ENCODE data around the gene ACIN1. TPM values are rescaled to one million over a fixed set of nuclear protein-coding genes. Genes with fewer than 3 reads are reported as not detected.

The ACIN1 gene
- total RNA-seq, 1 experiment from 2014 or later, result 333 TPM

DNA sequence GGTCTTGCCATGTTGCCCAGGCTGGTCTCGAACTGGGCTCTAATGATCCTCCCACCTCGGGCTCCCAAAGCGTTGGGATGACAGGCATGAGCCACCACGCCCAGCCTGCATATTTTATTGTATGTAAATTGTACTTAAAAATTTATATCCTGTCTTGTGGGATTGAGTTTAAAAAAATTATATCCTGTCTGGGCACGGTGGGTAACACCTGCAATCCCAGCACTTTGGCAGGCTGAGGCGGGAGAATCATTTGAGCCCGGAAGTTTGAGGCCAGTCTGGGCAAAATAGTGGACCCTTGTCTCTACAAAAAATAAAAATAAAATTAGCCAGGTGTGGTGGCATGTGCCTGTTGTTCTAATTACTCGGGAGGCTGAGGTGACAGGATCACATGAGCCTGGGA, 38.0 kb upstream of the ACIN1 start:
- no peak for DNase-seq
- H3K14ac ChIP-seq (ENCODE audit: insufficient read depth, low read length), result no peak overlapping the region

More for the DNA sequence above, 38.0 kb upstream of the ACIN1 start:
- Mint-ChIP-seq H3K4me3 (no peak overlapping the region; a peak in 1 of 5 replicates), H3K4me1 (no peaks in the 10 kb centered on the region), H3K27me3 (ENCODE audit: low read depth) (no peaks in the 10 kb centered on the region), H3K36me3 (ENCODE audit: insufficient read depth in 1 of 3, low read depth in 3 of 3) (peaks cover 41 to 63% (median 54%) of the 10 kb centered on the region in 3 experiments; a peak in 6 of 7 replicates), H3K9me3 (no peaks in the 10 kb centered on the region), H3K27ac (no peak overlapping the region)
- Histone ChIP-seq H3K18ac (ENCODE audit: insufficient read length, low read depth, low read length) (no peak overlapping the region), H3K79me1 (ENCODE audit: insufficient read depth, low read depth, low read length, poor library complexity, severe bottlenecking) (no peaks in the 10 kb centered on the region), H3K23ac (ENCODE audit: insufficient read length, low read depth, low read length) (no peak overlapping the region), H3K79me2 (ENCODE audit: insufficient read depth, low read length) (no peaks in the 10 kb centered on the region), H3K4me1 (ENCODE audit: insufficient read depth, low read length) (no peaks in the 10 kb centered on the region), H4K5ac (ENCODE audit: insufficient read length, low read depth, low read length) (no peak overlapping the region), H4K91ac (ENCODE audit: insufficient read length, low read depth, low read length) (no peak overlapping the region), H3T11ph (ENCODE audit: low read length) (no peak overlapping the region), H4K20me1 (ENCODE audit: control insufficient read depth, insufficient read depth, insufficient read length) (no peaks in the 10 kb centered on the region), H4K8ac (replicated peaks; ENCODE audit: insufficient read length, low read depth, low read length) (no peak overlapping the region), H2BK12ac (ENCODE audit: insufficient read length, low read depth, low read length) (no peak overlapping the region), H2BK20ac (ENCODE audit: low read depth, low read length, poor library complexity, severe bottlenecking) (no peak overlapping the region), H3K4me2 (ENCODE audit: insufficient read depth, insufficient read length, low read length) (no peak overlapping the region), H3K27ac (ENCODE audit: insufficient read length, low read depth, low read length) (no peak overlapping the region), H3K9ac (ENCODE audit: extremely low read depth, insufficient read length, low read length) (no peak overlapping the region), H3K4ac (ENCODE audit: low read depth, low read length) (no peak overlapping the region), H3K56ac (ENCODE audit: insufficient read length, low read depth, low read length) (no peak overlapping the region), H3K27me3 (ENCODE audit: insufficient read depth, low read length) (peaks cover 1% of the 10 kb centered on the region; the same call in 1 of the 2 replicates), H3K9me3 (ENCODE audit: control insufficient read depth, low read depth, low read length) (no peaks in the 10 kb centered on the region), H2BK120ac (ENCODE audit: low read depth, low read length, poor library complexity, severe bottlenecking) (no peak overlapping the region), H2BK15ac (ENCODE audit: low read depth, low read length) (no peak overlapping the region), H3K23me2 (ENCODE audit: insufficient read length, low read depth, low read length, poor library complexity, severe bottlenecking) (no peaks in the 10 kb centered on the region), H2BK5ac (ENCODE audit: insufficient read length, low read length) (no peak overlapping the region), H2AK5ac (ENCODE audit: insufficient read length, low read length) (no peak overlapping the region), H2AFZ (ENCODE audit: low read length) (no peak overlapping the region)
- WGBS (ENCODE audit: extremely low coverage, insufficient read length, low lambda C conversion rate), result no CpG with 5 or more reads among the region's 8 CpGs
- no peak for TF ChIP-seq CTCF (conservative IDR thresholded peaks at IDR 0.05)
